ENCODE measurements around the gene PRR29.

Gene PRR29

DNA sequence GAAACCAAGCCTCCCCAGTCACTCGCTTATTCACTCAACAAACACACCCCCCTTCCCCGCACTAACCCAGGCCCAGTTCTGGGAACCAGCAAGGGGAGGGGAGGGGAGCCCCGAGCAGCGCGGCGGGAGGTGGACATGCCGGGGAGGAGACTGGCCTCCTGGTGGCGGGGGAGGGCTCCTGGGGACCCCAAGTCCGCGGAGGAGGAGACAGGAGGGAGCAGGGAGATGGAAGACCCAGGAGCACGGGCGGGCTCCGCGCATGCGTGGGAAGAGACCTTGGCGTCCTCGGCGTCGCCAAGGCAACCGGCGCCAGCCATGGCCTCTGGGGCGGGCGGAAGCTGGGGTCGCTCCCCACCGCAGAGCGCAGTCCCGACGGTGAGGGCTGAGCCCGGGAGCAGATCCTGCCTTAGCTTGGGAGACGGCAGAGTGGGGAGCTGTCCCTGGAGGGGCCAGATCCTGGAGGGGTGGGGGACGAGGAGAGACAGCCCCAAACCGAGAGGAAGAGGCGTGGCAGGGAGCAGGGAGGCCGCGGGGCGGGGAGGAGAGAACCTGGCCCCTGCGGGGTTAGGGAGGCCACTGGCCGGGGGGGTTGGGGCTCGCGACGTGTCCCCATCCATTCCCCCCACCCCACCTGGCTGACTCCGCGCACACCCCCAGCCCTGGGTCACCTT lies at the start of gene PRR29:
PRR29 (plus strand) TSS at position 302 of the 671 bp plus-strand sequence; CDS start at position 316, 14 bp downstream.
- DNase-seq = peak; percentile 75 to 89 (median 83)

- DNase-seq = no peak
Measured at GRCh38 chr17:63948521-63948920, 49.6 kb upstream of the PRR29 start.

- DNase-seq = no peak
Measured at GRCh38 chr17:63949576-63950250, 48.4 kb upstream of the PRR29 start.

DNA sequence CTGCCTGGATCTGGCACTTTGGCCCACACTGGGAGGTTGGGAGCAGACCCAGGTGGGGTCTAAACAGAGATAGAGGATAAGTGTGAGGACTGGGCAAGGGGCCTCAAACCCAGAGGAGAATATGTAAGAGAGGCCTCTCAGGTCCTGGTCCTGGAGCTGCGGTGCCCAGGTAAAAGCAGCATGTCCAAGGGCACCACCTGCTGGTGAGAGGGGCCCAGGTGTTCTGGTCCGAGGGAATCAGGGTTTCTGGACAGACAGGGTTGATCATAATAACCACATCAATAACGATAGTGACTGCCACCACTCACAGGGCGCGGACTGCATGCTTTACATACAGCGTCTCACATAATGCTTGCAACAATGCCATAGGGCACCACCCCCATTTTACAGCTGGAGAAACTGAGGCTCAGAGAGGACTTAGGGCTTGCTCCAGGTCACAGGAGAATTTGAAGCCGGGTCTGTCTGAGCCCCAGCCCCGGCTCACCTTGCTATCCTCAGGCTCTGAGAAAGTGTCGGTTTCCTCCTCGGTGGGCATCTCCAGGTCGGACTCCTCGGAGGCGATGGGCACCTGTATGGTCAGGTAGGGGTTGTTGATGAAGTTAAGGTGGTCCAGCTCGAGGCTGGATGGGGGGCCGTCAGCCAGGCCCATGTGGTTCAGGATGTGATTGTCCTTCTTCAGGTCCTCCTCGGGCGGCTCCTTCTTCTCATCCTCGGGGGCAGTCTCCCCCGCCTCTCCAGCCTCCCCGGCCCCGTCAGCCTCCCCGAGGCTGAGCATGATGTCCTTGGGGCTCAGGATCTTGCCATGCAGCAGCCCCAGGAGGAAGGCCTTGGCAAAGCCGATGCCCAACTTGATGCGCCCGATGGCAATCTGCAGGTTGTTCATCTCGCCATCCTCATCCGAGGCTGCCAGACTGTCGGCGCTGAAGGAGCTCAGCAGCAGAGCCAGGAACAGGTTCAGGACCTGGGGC lies 46.9 kb upstream of the PRR29 start:
- DNase-seq = peak in 2 of 3 experiments; percentile 1 to 5

DNA sequence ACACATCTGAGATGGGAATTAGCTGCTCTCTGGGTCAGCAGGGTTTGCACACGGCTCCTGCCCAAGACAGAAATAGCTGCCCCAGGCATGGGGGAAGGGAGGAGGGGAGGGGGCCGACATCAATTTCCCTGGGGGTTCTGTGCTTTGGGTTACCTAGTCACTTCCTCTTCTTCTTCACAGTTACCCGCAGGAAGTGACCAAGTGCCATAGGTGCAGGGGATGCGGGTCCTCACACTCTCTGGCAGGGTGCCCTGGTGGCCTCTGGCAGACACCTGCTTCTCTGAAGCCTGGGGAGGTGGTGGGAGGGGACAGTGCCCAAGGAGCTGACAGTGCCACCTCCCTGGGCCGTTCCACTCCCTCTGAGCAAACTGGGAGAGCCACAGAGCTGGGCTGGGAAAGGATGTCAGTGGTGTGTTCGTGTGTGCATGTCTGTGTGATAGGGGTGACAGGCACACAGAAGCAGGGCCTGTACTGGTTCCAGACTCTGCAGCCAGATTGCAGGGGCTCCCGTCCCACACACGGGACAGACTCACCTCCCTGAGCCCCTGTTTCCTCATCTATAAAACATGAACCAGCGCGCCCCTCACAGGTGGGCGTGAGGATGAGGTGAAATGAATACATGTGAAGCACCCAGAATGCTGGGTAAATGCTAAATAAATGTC lies 43.6 kb upstream of the PRR29 start:
- peak in 2 of 3 experiments; percentile 45 to 64 for DNase-seq

GRCh38 chr17:63955232-63955631 lies 42.9 kb upstream of the PRR29 start:
- DNase-seq = no peak

GRCh38 chr17:63955791-63956190 lies 42.4 kb upstream of the PRR29 start:
- DNase-seq = no peak

- no peak for DNase-seq
Measured at GRCh38 chr17:63956296-63956920, 41.7 kb upstream of the PRR29 start.

GRCh38 chr17:63960006-63960405 lies 38.1 kb upstream of the PRR29 start:
- DNase-seq = peak in 2 of 3 experiments; percentile 23 to 58

- peak in 1 of 3 experiments; percentile 19 for DNase-seq
Measured at GRCh38 chr17:63960430-63960829, 37.7 kb upstream of the PRR29 start.

- DNase-seq = peak in 2 of 3 experiments; percentile 7 to 28
Measured at GRCh38 chr17:63961355-63962212, 36.6 kb upstream of the PRR29 start.

DNA sequence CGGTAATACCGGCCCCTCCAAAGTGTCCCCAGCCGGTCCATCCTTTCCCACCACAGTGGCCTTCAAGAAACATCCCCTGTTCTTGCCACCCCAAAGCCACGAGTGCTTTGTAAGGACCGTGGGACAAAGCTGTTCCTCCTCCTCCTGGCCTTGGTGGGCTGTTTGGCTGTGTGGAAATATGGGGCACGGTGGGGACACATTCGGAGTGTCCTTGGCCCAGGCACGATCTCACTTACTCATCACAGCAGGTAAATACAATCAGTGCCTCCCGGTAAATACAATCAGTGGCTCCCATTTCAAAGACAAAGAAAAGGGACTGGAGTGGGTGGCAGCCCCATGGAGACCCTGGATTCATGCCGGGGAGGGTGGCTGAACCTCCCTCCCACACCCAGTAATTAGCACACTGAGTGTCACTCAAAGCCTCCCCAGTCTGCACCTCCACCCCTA lies 35.8 kb upstream of the PRR29 start:
- peak in 2 of 3 experiments; percentile 24 to 58 for DNase-seq

DNA sequence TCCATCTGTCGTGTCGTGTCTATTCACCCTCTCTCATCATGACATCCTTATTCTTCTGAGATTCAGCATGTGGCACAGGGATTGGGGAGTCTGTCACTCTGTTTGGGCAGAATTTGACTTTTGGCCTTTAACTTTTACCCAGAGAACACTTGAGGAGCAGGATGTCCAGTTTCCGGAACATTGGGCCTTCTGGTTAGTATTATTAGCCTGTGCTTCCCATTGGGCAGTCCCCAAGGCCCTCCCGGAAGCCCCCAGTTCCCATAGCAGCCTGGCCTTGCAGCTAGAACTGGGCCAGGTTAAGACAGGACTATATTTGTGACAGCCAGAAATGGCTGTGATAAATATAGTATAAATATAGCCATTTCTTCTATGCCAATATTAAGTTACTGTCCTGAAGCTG lies 35.0 kb upstream of the PRR29 start:
- no peak for DNase-seq

GRCh38 chr17:63966646-63967264 lies 31.4 kb upstream of the PRR29 start:
- DNase-seq = no peak

GRCh38 chr17:63967953-63968352 lies 30.2 kb upstream of the PRR29 start:
- no peak for DNase-seq

- no peak for DNase-seq
Measured at GRCh38 chr17:63969278-63969677, 28.9 kb upstream of the PRR29 start.

DNA sequence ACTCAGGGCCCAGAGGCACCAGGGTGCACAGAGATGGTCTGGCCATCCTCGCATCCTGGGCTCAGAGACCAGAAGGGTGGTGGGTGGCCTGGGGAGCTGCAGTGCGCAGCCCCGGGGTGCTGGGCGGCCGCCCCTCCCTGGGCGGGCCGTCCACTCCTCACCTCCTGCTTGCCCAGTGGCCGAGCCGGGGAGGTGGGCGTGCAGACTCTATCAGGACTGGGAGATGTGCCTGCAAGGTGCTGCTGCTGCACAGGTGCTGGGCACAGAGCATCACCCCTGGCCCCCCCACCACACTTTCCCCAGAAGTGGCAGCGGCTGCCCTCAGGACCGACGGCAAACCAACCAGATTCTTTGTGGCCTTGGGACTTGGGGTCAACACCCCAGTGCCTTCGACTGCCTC lies 25.4 kb upstream of the PRR29 start, which contains the start of gene SCN4A:
SCN4A (minus strand) TSS at position 123 of the 400 bp plus-strand sequence; CDS start at position 46, 77 bp downstream.
- no peak for DNase-seq

DNA sequence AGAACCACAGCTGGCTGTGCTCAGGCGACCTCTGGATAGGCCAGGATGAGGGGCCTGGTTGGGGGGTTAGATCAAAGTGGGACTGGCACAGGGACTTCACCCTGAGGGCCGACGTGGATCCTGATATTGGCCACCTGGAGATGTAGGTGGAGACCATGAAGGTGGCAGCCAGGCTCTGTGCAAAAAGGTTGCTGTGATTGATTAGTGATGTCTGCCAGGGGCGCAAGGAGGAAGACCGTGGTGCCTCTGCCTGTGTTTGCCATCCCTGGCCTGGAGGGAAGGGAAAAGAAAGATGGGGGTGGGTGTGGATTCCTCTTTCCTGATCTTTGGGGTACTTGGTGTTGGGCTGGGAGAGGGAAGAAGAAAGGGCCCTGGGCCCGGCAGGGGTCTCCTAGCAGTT lies 24.9 kb upstream of the PRR29 start:
- no peak for DNase-seq

GRCh38 chr17:63973930-63974593 lies 24.1 kb upstream of the PRR29 start:
- peak; percentile 6 to 57 (median 11) for DNase-seq

All from NCI-H1417 (cell line).